CD4-positive, alpha-beta memory T cell (primary cell): ENCODE data around the gene CLEC10A. TPM values are rescaled to one million over a fixed set of nuclear protein-coding genes. Genes with fewer than 3 reads are reported as not detected.
A peak's percentile ranks its signal among the peaks of the same experiment; 100 is the strongest.

Source experiments
- CTCF ChIA-PET: fragments of 350-600 bp; sonication (Branson Sonifier 250); formaldehyde crosslinking; loops from one replicate; lab custom pipeline; 2021; ENCODE audit warnings: inconsistent platforms; ENCODE audit not compliant: partially characterized antibody; lab: Charles Lee
- POLR2A ChIA-PET: fragments of 350-600 bp; sonication (Branson Sonifier 250); formaldehyde crosslinking; loops from one replicate; lab custom pipeline; 2021; ENCODE audit not compliant: partially characterized antibody; lab: Charles Lee
- DNase-seq, 5 donors: peaks; one replicate each; pipeline versions ENCODE4 v3.0.0 to v3.0.0-alpha.2; 2020 to 2022; ENCODE audit warnings: mixed read lengths in 1 of 5
- H3K27ac ChIP-seq: one replicate; pipeline ENCODE4 v1.7.0; 2013; ENCODE audit warnings: low read depth, low read length
- H3K27me3 ChIP-seq: 2 replicates; pipeline ENCODE4 v1.7.0; 2013; ENCODE audit warnings: mild to moderate bottlenecking, low read length, moderate library complexity; ENCODE audit not compliant: insufficient read depth
- H3K36me3 ChIP-seq: 2 replicates; pipeline ENCODE4 v1.7.0; 2013; ENCODE audit warnings: mild to moderate bottlenecking, low read length, moderate library complexity; ENCODE audit not compliant: insufficient read depth
- H3K4me1 ChIP-seq: 2 replicates; pipeline ENCODE4 v1.7.0; 2013; ENCODE audit warnings: mild to moderate bottlenecking, low read length, moderate library complexity; ENCODE audit not compliant: insufficient read depth
- H3K4me3 ChIP-seq, 2 donors: one replicate each; pipeline ENCODE4 v1.7.0; 2013; ENCODE audit warnings: low read length in 2 of 2, mild to moderate bottlenecking in 1 of 2
- H3K9me3 ChIP-seq, 2 donors: one replicate each; pipeline ENCODE4 v1.7.0; 2013; ENCODE audit warnings: low read length in 2 of 2, control low read depth in 1 of 2; ENCODE audit not compliant: control insufficient read depth in 1 of 2
- H3K27ac Mint-ChIP-seq, 7 donors: one replicate each; pipeline ENCODE4 v1.8.0; 2020 to 2021; ENCODE audit warnings: mixed read lengths in 7 of 7, mild to moderate bottlenecking in 6 of 7, inconsistent platforms in 3 of 7, moderate library complexity in 3 of 7
- H3K27me3 Mint-ChIP-seq, 2 donors: one replicate each; pipeline ENCODE4 v1.8.0; 2020 to 2021; ENCODE audit warnings: mixed read lengths in 2 of 2
- H3K36me3 Mint-ChIP-seq, 2 donors: one replicate each; pipeline ENCODE4 v1.8.0; 2020 to 2021; ENCODE audit warnings: mixed read lengths in 2 of 2, inconsistent platforms in 1 of 2, mild to moderate bottlenecking in 1 of 2
- H3K4me1 Mint-ChIP-seq, 4 donors: one replicate each; pipeline ENCODE4 v1.8.0; 2020 to 2021; ENCODE audit warnings: mixed read lengths in 4 of 4, mild to moderate bottlenecking in 1 of 4
- H3K4me3 Mint-ChIP-seq, 8 donors: one replicate each; pipeline ENCODE4 v1.8.0; 2020 to 2021; ENCODE audit warnings: mixed read lengths in 8 of 8, mild to moderate bottlenecking in 7 of 8, moderate library complexity in 6 of 8, inconsistent platforms in 3 of 8
- H3K9me3 Mint-ChIP-seq, 8 donors: one replicate each; pipeline ENCODE4 v1.8.0; 2020 to 2021; ENCODE audit warnings: mixed read lengths in 8 of 8, mild to moderate bottlenecking in 5 of 8, inconsistent platforms in 3 of 8, moderate library complexity in 1 of 8
- intact Hi-C: fragments of 100-400 bp; cut with micrococcal nuclease; formaldehyde crosslinking; loops from one replicate; pipeline ENCODE4 v1.15.1; 2023
- polyA plus RNA-seq, 2 donors: library from polyadenylated mRNA; unstranded; fragments of 300-500 nt; fragmentation: Illumina TruSeq; gene quantifications; one replicate each; pipeline ENCODE4 v1.2.3, GENCODE V29; 2021
- total RNA-seq, 2 experiments: library from RNA; stranded (reverse); gene quantifications; one replicate each; pipeline ENCODE4 v1.2.3, GENCODE V29; 2021

The CLEC10A gene
- total and polyA plus RNA-seq, 4 experiments from 2014 or later: 1.4 TPM; not detected in 2

DNA sequence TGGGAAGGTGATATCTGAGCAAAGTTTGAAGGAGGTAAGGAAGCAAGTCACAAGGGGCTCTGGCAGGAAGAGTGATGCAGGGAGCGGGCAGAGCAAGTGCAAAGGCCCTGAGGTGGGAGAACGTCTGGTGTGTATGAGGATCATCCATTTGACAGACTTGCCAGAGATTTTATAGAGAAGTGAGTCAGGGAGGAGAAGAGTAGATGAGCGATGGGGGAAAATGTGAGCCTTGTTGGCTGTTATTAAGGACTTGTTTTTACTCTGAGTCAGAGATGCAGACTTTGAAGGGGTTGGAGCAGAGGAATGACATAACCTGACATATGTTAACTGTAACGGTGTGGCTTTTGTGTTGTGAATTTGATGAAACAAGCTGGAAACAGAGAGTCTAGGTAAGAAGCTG, 3.5 kb upstream of the CLEC10A start:
- Mint-ChIP-seq H3K9me3 (no peaks in the 10 kb centered on the region), H3K27me3 (peaks cover 2 to 7% of the 10 kb centered on the region in 2 donors), H3K27ac (peak overlapping the region in 1 of 7 donors; percentile 69), H3K4me3 (peak overlapping the region in 1 of 8 donors; percentile 40), H3K36me3 (no peaks in the 10 kb centered on the region), H3K4me1 (peaks cover 20 to 44% (median 35%) of the 10 kb centered on the region in 4 donors)
- ChIA-PET POLR2A (no interaction called here), CTCF (no interaction called here)
- Histone ChIP-seq H3K27me3 (no peaks in the 10 kb centered on the region), H3K4me1 (peaks cover 17% of the 10 kb centered on the region), H3K9me3 (no peaks in the 10 kb centered on the region), H3K27ac (no peak overlapping the region), H3K36me3 (no peaks in the 10 kb centered on the region), H3K4me3 (no peak overlapping the region)
- intact Hi-C loops: no loop called here
- no peak for DNase-seq

DNA sequence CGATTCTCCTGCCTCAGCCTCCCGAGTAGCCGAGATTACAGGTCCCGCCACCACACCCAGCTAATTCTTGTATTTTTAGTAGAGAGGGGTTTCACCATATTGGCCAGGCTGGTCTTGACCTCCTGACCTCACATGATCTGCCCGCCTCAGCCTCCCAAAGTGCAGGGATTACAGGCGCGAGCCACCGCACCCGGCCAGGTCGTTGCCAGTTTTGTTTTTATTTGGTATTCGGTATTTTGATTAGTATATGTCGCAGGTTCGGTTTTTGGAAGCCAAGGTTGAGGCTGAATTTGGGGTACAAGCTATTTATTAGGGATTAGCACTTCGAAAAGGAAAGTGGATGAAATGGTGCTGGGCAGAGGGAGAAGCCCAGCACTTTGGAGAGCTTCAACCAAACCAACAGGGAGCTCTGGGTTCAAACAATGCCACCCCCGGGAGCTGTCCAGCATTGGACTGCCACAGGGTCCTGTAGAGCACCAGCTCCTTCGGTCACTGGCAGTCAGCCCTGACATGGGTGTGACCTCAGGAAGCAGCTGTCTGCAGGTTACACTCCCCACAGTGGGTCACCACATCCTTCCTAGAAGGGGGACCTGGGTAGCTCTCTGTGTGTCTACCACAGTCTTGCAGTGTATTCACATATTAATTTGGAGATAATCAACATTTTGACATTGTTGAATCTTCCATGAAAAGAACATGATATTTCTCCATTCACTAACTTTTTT, 1.5 kb upstream of the CLEC10A start:
- Histone ChIP-seq H3K4me3 (no peak overlapping the region), H3K9me3 (no peaks in the 10 kb centered on the region), H3K27me3 (no peaks in the 10 kb centered on the region), H3K4me1 (peaks cover 17% of the 10 kb centered on the region), H3K36me3 (no peaks in the 10 kb centered on the region), H3K27ac (no peak overlapping the region)
- peaks cover 2% of the 10 kb centered on the region in 2 donors for H3K27me3 Mint-ChIP-seq
- DNase-seq: peak; percentile 26 to 56 (median 33)
- H3K4me1 Mint-ChIP-seq: peaks cover 20 to 47% (median 35%) of the 10 kb centered on the region in 4 donors
- H3K27ac Mint-ChIP-seq: peak overlapping the region in 1 of 7 donors; percentile 2
- intact Hi-C loops: no loop called here
- ChIA-PET POLR2A (interaction anchor here (0.5 to 0.9 kb wide), 2 partner anchors 36 to 604 kb away, joined by 3 to 4 read pairs; no protein-coding TSS in a partner anchor), CTCF (interaction anchor here (0.8 kb wide), 1 partner anchor 51 kb away, joined by 3 read pairs; no protein-coding TSS in a partner anchor)
- peak overlapping the region in 5 of 8 donors; percentile 25 to 57 (median 41) for H3K4me3 Mint-ChIP-seq
- H3K9me3 Mint-ChIP-seq: no peaks in the 10 kb centered on the region
- no peaks in the 10 kb centered on the region for H3K36me3 Mint-ChIP-seq

DNA sequence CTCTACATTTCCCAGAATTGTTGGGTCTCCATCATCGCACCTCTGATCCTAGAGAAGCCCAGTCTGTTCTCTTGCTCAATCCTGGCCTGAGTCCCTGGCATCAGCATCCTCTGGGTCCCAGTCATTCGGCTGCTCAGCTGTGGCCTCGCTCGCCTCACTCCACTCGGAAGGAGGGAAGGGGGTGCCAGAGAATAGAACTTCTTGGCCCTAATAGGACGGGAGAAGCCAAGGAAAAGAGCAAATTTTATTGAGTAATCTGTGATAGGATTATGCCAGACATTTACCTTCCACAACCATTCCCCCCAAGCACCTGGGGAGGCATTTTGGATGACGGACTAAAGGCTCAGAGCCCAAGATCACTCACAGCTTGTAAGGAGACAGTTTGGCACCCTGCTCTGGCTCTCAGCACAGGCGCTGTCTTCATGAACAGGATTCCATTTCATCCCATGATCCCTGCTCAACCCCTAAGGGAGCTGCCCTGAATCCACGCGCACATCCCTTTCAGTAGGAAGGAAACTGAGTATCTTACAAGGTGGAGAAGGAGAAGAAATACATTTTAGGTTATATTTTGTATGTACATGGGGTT, 498 bp upstream of the CLEC10A start:
- no peaks in the 10 kb centered on the region for H3K27me3 ChIP-seq
- intact Hi-C loops: no loop called here
- H3K36me3 ChIP-seq: no peaks in the 10 kb centered on the region
- Mint-ChIP-seq H3K36me3 (no peaks in the 10 kb centered on the region), H3K27me3 (no peaks in the 10 kb centered on the region), H3K27ac (peak overlapping the region in 2 of 7 donors; percentile 48 to 80), H3K4me3 (no peak overlapping the region), H3K4me1 (peaks cover 20 to 47% (median 35%) of the 10 kb centered on the region in 4 donors), H3K9me3 (no peaks in the 10 kb centered on the region)
- no peak overlapping the region for H3K27ac ChIP-seq
- H3K4me1 ChIP-seq: peaks cover 17% of the 10 kb centered on the region
- ChIA-PET CTCF (no interaction called here), POLR2A (no interaction called here)
- no peak overlapping the region for H3K4me3 ChIP-seq
- DNase-seq: no peak
- H3K9me3 ChIP-seq: no peaks in the 10 kb centered on the region

DNA sequence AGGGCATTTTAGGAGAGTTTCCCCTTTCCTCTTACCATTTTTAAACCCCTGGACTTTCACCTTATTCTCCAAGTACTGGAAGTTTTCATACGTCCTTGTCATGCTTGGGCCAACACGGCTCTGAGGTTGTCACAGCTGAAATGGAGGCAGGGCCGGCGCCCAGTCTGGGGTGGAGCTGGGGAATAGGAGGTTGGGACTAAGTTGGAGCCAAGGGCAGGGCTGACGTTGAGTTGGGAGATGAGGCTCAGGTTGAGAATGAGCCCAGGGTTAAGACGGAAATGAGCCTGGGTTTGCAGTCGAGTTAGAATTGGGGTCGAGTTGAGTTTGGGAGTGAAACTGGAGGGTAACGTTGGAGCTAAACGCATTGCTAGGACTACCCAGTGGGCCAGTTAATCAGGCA, 1.3 kb downstream of the CLEC10A start:
- H3K4me3 ChIP-seq: no peak overlapping the region
- no peak overlapping the region for H3K27ac ChIP-seq
- H3K27me3 ChIP-seq: no peaks in the 10 kb centered on the region
- no peaks in the 10 kb centered on the region for H3K9me3 ChIP-seq
- peak overlapping the region in 1 of 7 donors; percentile 24 for H3K27ac Mint-ChIP-seq
- H3K27me3 Mint-ChIP-seq: no peaks in the 10 kb centered on the region
- no peak overlapping the region for H3K4me3 Mint-ChIP-seq
- H3K4me1 Mint-ChIP-seq: peaks cover 19 to 38% (median 31%) of the 10 kb centered on the region in 4 donors
- intact Hi-C loops: no loop called here
- POLR2A ChIA-PET: no interaction called here
- H3K9me3 Mint-ChIP-seq: no peaks in the 10 kb centered on the region
- H3K36me3 Mint-ChIP-seq: no peaks in the 10 kb centered on the region
- peaks cover 17% of the 10 kb centered on the region for H3K4me1 ChIP-seq
- CTCF ChIA-PET: no interaction called here
- no peaks in the 10 kb centered on the region for H3K36me3 ChIP-seq
- no peak for DNase-seq

DNA sequence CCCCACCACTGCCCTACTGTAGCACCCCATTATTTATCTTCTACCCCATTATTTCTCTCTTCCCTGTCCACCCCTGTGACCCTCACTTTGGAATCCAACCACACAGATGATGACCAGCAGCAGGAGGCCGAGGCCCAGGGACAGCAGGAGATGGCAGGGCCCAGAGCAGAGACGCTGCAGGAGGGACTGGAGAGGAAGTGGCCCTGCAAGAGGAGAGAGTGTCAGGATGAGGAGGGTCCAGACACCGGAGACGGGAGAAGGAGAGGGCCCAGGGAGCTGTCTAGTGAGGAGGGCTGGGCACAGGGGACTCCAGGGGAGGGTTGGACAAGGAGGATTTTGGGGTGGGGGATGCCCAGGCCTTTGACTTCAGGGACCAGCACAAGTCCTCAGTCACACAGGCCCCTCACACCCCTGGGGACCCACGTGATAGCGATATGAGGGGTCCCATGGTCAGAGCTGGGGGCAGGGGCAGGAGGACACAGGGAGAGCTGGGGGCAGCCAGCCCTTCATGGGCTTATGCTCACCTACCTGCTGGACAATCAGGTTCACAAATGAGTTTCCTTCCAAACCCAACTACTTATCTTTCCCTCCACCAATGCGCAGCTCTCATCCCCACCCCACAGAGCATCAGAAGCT, 2.0 kb downstream of the CLEC10A start:
- peaks cover 17% of the 10 kb centered on the region for H3K4me1 ChIP-seq
- Mint-ChIP-seq H3K4me3 (no peak overlapping the region), H3K9me3 (no peaks in the 10 kb centered on the region), H3K4me1 (peaks cover 15 to 31% (median 26%) of the 10 kb centered on the region in 4 donors), H3K36me3 (no peaks in the 10 kb centered on the region), H3K27me3 (no peaks in the 10 kb centered on the region), H3K27ac (no peak overlapping the region)
- DNase-seq: peak in 1 of 5 donors; percentile 25
- H3K36me3 ChIP-seq: no peaks in the 10 kb centered on the region
- no peaks in the 10 kb centered on the region for H3K9me3 ChIP-seq
- POLR2A ChIA-PET: no interaction called here
- intact Hi-C loops: no loop called here
- no peak overlapping the region for H3K27ac ChIP-seq
- CTCF ChIA-PET: no interaction called here
- no peak overlapping the region for H3K4me3 ChIP-seq
- H3K27me3 ChIP-seq: no peaks in the 10 kb centered on the region

DNA sequence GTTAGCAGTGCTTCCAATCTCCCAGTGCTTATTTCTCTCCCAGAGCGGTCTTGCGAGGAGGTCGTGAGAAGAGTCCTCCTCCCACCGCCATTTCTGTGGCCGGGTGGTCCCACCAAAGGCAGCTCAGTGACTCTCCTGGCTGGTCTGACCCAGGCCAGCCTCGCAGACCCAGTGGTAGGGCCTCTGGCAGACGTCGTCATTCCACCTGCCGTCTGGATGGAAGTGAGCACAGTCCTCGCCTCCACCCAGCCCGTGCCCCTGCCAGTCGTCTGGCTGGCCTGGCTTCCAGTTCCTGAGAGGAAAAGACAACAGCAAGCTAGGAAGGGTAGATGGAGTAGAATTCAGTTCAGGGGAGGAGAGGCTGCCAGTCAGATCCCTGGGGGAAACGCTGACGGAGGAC, 5.1 kb downstream of the CLEC10A start:
- Histone ChIP-seq H3K4me3 (no peak overlapping the region), H3K4me1 (no peaks in the 10 kb centered on the region), H3K27me3 (no peaks in the 10 kb centered on the region), H3K9me3 (no peaks in the 10 kb centered on the region), H3K36me3 (no peaks in the 10 kb centered on the region), H3K27ac (no peak overlapping the region)
- no peak for DNase-seq
- intact Hi-C loops: no loop called here
- no peaks in the 10 kb centered on the region for H3K36me3 Mint-ChIP-seq
- CTCF ChIA-PET: interaction anchor here (0.5 to 1.6 kb wide), 3 partner anchors 23 to 92 kb away, joined by 3 to 5 read pairs (median 3); no protein-coding TSS in a partner anchor
- no peak overlapping the region for H3K27ac Mint-ChIP-seq
- POLR2A ChIA-PET: no interaction called here
- H3K9me3 Mint-ChIP-seq: peaks cover 0 to 3% (median 0%) of the 10 kb centered on the region in 8 donors
- H3K4me1 Mint-ChIP-seq: peaks cover 0 to 5% (median 5%) of the 10 kb centered on the region in 4 donors
- H3K27me3 Mint-ChIP-seq: no peaks in the 10 kb centered on the region
- H3K4me3 Mint-ChIP-seq: no peak overlapping the region

DNA sequence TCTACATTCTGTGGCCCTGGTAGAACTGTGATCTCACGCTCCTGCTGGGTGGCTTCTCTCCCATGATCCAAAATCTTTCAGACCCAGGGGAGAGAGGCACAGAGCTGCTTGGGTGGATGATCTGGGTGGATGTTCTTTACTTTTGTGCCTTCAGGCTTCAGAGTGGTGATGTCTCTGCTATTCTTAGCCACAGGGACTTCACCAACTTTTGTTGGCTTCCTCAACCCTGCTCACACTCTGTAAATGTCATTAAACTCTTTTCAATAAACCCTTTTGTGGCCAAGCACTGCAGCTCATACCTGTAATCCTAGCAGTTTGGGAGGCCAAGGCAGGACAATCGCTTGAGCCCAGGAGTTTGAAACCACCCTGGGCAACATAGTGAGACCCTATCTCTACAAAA, 7.6 kb downstream of the CLEC10A start:
- no peak overlapping the region for H3K4me3 Mint-ChIP-seq
- DNase-seq: no peak
- intact Hi-C loops: no loop called here
- POLR2A ChIA-PET: no interaction called here
- Histone ChIP-seq H3K36me3 (no peaks in the 10 kb centered on the region), H3K9me3 (peaks cover 0 to 9% of the 10 kb centered on the region in 2 donors), H3K27me3 (no peaks in the 10 kb centered on the region), H3K4me3 (no peak overlapping the region), H3K27ac (no peak overlapping the region), H3K4me1 (no peaks in the 10 kb centered on the region)
- H3K4me1 Mint-ChIP-seq: no peaks in the 10 kb centered on the region
- peaks cover 0 to 10% of the 10 kb centered on the region in 2 donors for H3K36me3 Mint-ChIP-seq
- no peaks in the 10 kb centered on the region for H3K27me3 Mint-ChIP-seq
- H3K9me3 Mint-ChIP-seq: peaks cover 0 to 19% (median 15%) of the 10 kb centered on the region in 8 donors
- CTCF ChIA-PET: interaction anchor here (0.5 to 0.9 kb wide), 2 partner anchors 50 to 64 kb away, joined by 3 read pairs; no protein-coding TSS in a partner anchor
- H3K27ac Mint-ChIP-seq: peak overlapping the region in 1 of 7 donors; percentile 70
